ENCODE measurements around the gene FGFR4. TPM values are rescaled to one million over a fixed set of nuclear protein-coding genes. Genes with fewer than 3 reads are reported as not detected.

FGFR4 gene
- total and polyA plus RNA-seq, 7 donors = 1.6 to 6.5 (median 3.5) TPM

GRCh38 chr5:177117441-177118045, 30.8 kb downstream of the FGFR4 start:
- Histone ChIP-seq H3K4me1 (peaks cover 14% of the 10 kb centered on the region), H3K27me3 (ENCODE audit: insufficient read depth in 3 of 3, low read length in 2 of 3) (no peaks in the 10 kb centered on the region), H3K9me3 (no peaks in the 10 kb centered on the region), H3K36me3 (ENCODE audit: insufficient read depth in 1 of 2, low read depth in 1 of 2) (no peaks in the 10 kb centered on the region), H3K27ac (peak overlapping the region; percentile 86), H3K4me3 (peak overlapping the region; percentile 63)
- TF ChIP-seq CTCF (IDR thresholded peaks at IDR 0.05) = no peak
- intact Hi-C loops (cut with DNase I) = loop anchor here (2.0 to 5.0 kb wide), 2 partner anchors 17 to 185 kb away; partner anchors contain the start of genes PRELID1 (in 1 of the 2) and RAB24 (in 1 of the 2)
- WGBS, 3 donors = 97 to 98% (median 97%) methylated on average over 30 of the region's 30 CpGs
- ATAC-seq (no peak), DNase-seq (peak in 1 of 2 donors; percentile 46)

- intact Hi-C loops (cut with DNase I) = no loop called here
- DNase-seq (no peak), ATAC-seq (no peak)
- no peaks in the 10 kb centered on the region for H3K27me3 ChIP-seq (ENCODE audit: insufficient read depth in 3 of 3, low read length in 2 of 3)
- H3K27ac ChIP-seq = no peak overlapping the region
- no peak for TF ChIP-seq CTCF (IDR thresholded peaks at IDR 0.05)
- no peak overlapping the region for H3K4me3 ChIP-seq
- H3K4me1 ChIP-seq = no peaks in the 10 kb centered on the region
- WGBS, 3 donors = 94 to 100% (median 96%) methylated on average over 5 of the region's 5 CpGs
- H3K9me3 ChIP-seq = no peaks in the 10 kb centered on the region
- H3K36me3 ChIP-seq (ENCODE audit: insufficient read depth in 1 of 2, low read depth in 1 of 2) = no peaks in the 10 kb centered on the region
These were observed 35.9 kb downstream of the FGFR4 start for GRCh38 chr5:177122566-177122965.

- 81 to 86% (median 81%) methylated on average over 15 of the region's 15 CpGs for WGBS, 3 donors
- Histone ChIP-seq H3K27ac (no peak overlapping the region), H3K4me3 (no peak overlapping the region), H3K4me1 (no peaks in the 10 kb centered on the region), H3K9me3 (no peaks in the 10 kb centered on the region), H3K27me3 (ENCODE audit: insufficient read depth in 3 of 3, low read length in 2 of 3) (no peaks in the 10 kb centered on the region), H3K36me3 (ENCODE audit: insufficient read depth in 1 of 2, low read depth in 1 of 2) (no peaks in the 10 kb centered on the region)
- intact Hi-C loops (cut with DNase I) = no loop called here
- no peak for TF ChIP-seq CTCF (IDR thresholded peaks at IDR 0.05)
- peak in 1 of 2 donors; percentile 16 for DNase-seq
- ATAC-seq = no peak
These were observed 37.2 kb downstream of the FGFR4 start for GRCh38 chr5:177123789-177124485.

- DNase-seq = peak in 1 of 2 donors; percentile 4
- intact Hi-C loops (cut with DNase I) = no loop called here
These were observed 37.8 kb downstream of the FGFR4 start for GRCh38 chr5:177124486-177124991.

More at GRCh38 chr5:177124486-177124991, 37.8 kb downstream of the FGFR4 start:
- no peaks in the 10 kb centered on the region for H3K9me3 ChIP-seq
- no peak for ATAC-seq
- no peak overlapping the region for H3K27ac ChIP-seq
- no peaks in the 10 kb centered on the region for H3K36me3 ChIP-seq (ENCODE audit: insufficient read depth in 1 of 2, low read depth in 1 of 2)
- 77 to 79% (median 78%) methylated on average over 4 of the region's 4 CpGs for WGBS, 3 donors
- H3K27me3 ChIP-seq (ENCODE audit: insufficient read depth in 3 of 3, low read length in 2 of 3) = no peaks in the 10 kb centered on the region
- H3K4me3 ChIP-seq = no peak overlapping the region
- H3K4me1 ChIP-seq = no peaks in the 10 kb centered on the region
- TF ChIP-seq CTCF (IDR thresholded peaks at IDR 0.05) = no peak

All from psoas muscle (tissue), 8 donors.